Lower leg skin (tissue), 4 donors: ENCODE measurements around the gene SHROOM1. TPM values are rescaled to one million over a fixed set of nuclear protein-coding genes. Genes with fewer than 3 reads are reported as not detected.

ENCODE experiments used
- DNase-seq, 2 donors: peaks; one replicate each; pipeline ENCODE4 v3.0.0-alpha.2; 2019; ENCODE audit warnings: low spot score in 2 of 2
- H3K4me3 ChIP-seq: fragments of 200-600 bp; sonication (generic); 2 replicates; pipeline ENCODE4 v1.5.1; 2017; ENCODE audit warnings: mild to moderate bottlenecking, low read depth; ENCODE audit not compliant: poor library complexity, severe bottlenecking
- POLR2A ChIP-seq, 2 donors: fragments of 450-650 bp; IDR thresholded peaks; one replicate each; pipeline ENCODE4 v1.6.1; 2016 to 2017; ENCODE audit warnings: antibody characterized with exemption in 2 of 2, mild to moderate bottlenecking in 1 of 2, moderate library complexity in 1 of 2
- WGBS, 2 donors: methylation state at CpG; one replicate each; pipeline ENCODE4 v1.1.5; 2018; 5-methylcytosine and 5-hydroxymethylcytosine counted together
- intact Hi-C: fragments of 100-400 bp; cut with DNase I; formaldehyde crosslinking; loops from one replicate; pipeline ENCODE4 v1.15.0; 2023; ENCODE audit warnings: low total_unique reads
- total RNA-seq, 4 donors: library from RNA; depleted of rRNA; stranded (reverse); fragments of >200 nt; gene quantifications; one replicate each; pipeline ENCODE4 v1.1.0, GENCODE V29; 2016
- TF ChIP-seq, protein P1 (sequence below), 3 donors: fragments of 450-650 bp; IDR thresholded peaks; one replicate each; pipeline ENCODE4 v1.5.1; 2016; ENCODE audit warnings: antibody characterized with exemption in 3 of 3, mild to moderate bottlenecking in 3 of 3, moderate library complexity in 2 of 3

The SHROOM1 gene
- total RNA-seq, 4 donors from 2014 or later, result 1.2 to 3.8 (median 2.2) TPM

DNA sequence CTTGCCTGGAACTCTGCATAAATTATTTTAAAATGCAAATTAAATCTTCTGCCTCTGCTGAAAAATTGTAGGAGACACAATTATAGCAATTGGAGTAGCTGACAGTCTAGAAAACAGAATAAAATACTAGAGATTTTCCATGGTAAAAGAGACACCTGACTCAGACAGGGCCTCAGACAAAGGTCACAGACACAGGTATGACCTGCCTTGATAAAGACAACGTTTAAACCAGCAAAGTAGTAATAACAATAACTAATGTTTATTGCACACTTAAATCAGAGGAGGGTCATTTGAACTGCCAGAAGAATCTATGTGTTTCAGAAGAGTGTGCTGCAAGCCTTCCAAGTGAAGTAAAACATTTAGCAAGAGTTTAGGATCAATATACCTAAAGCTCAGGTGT lies 13.4 kb downstream of the SHROOM1 start:
- TF ChIP-seq, protein P1, sequence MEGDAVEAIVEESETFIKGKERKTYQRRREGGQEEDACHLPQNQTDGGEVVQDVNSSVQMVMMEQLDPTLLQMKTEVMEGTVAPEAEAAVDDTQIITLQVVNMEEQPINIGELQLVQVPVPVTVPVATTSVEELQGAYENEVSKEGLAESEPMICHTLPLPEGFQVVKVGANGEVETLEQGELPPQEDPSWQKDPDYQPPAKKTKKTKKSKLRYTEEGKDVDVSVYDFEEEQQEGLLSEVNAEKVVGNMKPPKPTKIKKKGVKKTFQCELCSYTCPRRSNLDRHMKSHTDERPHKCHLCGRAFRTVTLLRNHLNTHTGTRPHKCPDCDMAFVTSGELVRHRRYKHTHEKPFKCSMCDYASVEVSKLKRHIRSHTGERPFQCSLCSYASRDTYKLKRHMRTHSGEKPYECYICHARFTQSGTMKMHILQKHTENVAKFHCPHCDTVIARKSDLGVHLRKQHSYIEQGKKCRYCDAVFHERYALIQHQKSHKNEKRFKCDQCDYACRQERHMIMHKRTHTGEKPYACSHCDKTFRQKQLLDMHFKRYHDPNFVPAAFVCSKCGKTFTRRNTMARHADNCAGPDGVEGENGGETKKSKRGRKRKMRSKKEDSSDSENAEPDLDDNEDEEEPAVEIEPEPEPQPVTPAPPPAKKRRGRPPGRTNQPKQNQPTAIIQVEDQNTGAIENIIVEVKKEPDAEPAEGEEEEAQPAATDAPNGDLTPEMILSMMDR (IDR thresholded peaks at IDR 0.05), result no peak
- no peak for TF ChIP-seq POLR2A (IDR thresholded peaks at IDR 0.05)
- H3K4me3 ChIP-seq, result no peak overlapping the region
- 76 to 80% methylated on average over 1 of the region's 1 CpG for WGBS, 2 donors
- no peak for DNase-seq
- intact Hi-C loops, result loop anchor here (10.0 kb wide), 2 partner anchors 62 to 292 kb away; no protein-coding TSS in a partner anchor

DNA sequence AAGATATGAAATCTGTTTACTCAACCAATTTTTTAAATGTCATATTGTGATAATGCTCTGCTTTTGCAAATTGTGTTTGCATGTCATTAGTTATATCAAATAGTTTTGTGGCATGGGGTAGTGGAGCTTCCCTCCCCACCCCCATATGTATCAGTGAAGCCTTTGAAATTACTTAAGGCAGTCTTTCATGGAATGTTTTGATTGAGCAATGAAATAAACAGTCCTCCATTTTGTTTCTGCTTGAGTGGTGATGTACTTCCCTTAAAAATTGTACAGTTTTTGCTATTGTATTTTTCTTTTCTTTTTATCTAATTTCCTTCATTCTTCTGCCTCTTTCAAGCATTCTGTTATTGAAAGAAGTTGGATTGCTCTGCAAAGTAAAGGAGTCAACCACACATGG lies 13.9 kb downstream of the SHROOM1 start:
- intact Hi-C loops, result loop anchor here (10.0 kb wide), 2 partner anchors 62 to 292 kb away; no protein-coding TSS in a partner anchor
- TF ChIP-seq POLR2A (IDR thresholded peaks at IDR 0.05), result no peak
- TF ChIP-seq, protein P1 (IDR thresholded peaks at IDR 0.05), result no peak
- no peak overlapping the region for H3K4me3 ChIP-seq
- no peak for DNase-seq

DNA sequence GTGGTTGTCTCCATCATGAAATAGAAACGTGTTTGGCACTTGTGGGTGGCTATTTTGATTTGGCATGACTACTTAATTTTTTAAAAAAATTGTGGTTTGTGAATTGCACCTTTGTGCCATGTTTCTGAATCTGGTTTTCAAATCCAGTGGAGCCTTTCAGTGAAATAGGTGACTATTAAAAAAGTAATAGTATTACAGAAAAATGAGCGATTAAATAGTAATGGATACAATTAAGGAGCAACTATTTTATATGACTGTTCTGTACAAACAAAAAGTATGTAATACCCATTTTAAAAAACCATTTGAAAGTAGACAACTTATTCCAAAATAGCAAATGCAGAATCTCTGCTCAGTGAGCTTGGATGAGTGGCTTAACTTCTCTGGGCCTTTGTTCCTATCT lies 14.4 kb downstream of the SHROOM1 start:
- intact Hi-C loops, result loop anchor here (10.0 kb wide), 2 partner anchors 61 to 291 kb away; no protein-coding TSS in a partner anchor
- no peak overlapping the region for H3K4me3 ChIP-seq
- TF ChIP-seq, protein P1 (IDR thresholded peaks at IDR 0.05), result no peak
- TF ChIP-seq POLR2A (IDR thresholded peaks at IDR 0.05), result no peak
- 83 to 84% methylated on average over 2 of the region's 2 CpGs for WGBS, 2 donors
- no peak for DNase-seq

DNA sequence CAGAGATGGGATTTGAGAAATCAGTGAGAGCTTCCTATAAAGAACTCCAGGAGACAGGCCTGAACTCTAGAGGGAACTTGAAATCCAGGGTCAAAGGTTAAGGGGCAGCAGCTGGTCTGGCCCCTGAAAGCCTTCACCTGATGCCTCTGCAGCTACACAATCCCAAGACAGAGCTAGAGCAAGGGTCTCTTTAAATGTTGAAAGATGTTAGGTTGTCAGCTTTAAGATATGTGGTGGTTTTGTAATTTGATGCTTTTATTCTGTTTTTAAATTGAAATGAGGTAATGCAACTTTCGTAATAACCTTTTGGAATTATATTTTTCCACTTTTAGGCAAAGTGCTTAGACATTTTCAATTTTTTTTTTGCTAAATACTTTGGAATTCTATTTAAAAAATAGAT lies 15.0 kb downstream of the SHROOM1 start:
- 96 to 98% methylated on average over 1 of the region's 1 CpG for WGBS, 2 donors
- intact Hi-C loops, result loop anchor here (10.0 kb wide), 2 partner anchors 61 to 291 kb away; no protein-coding TSS in a partner anchor
- H3K4me3 ChIP-seq, result no peak overlapping the region
- TF ChIP-seq, protein P1 (IDR thresholded peaks at IDR 0.05), result no peak
- TF ChIP-seq POLR2A (IDR thresholded peaks at IDR 0.05), result no peak
- no peak for DNase-seq

DNA sequence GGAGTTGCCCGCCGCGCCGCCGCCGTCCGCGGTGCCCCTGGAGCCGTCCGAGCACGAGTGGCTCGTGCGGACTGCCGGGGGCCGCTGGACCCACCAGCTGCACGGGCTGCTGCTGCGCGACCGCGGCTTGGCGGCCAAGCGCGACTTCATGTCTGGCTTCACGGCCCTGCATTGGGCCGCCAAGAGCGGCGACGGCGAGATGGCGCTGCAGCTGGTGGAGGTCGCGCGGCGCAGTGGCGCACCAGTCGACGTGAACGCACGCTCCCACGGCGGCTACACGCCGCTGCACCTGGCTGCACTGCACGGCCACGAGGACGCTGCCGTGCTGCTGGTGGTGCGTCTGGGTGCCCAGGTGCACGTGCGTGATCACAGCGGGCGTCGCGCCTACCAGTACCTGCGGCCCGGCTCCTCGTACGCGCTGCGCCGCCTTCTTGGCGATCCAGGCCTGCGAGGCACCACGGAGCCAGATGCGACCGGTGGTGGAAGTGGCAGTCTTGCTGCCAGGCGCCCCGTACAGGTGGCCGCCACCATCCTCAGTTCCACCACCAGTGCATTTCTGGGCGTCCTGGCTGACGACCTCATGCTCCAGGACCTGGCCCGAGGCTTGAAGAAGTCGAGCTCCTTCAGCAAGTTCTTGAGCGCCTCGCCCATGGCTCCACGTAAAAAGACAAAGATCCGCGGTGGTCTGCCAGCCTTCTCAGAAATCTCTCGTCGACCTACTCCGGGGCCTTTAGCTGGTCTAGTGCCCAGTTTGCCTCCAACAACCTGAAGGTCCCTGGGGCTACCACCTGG lies 15.7 kb downstream of the SHROOM1 start:
- TF ChIP-seq POLR2A (IDR thresholded peaks at IDR 0.05), result no peak
- TF ChIP-seq, protein P1 (IDR thresholded peaks at IDR 0.05), result no peak
- WGBS, 2 donors, result 96 to 97% methylated on average over 7 to 30 of the region's 81 CpGs
- no peak for DNase-seq
- intact Hi-C loops, result loop anchor here (10.0 kb wide), 2 partner anchors 60 to 290 kb away; no protein-coding TSS in a partner anchor
- no peak overlapping the region for H3K4me3 ChIP-seq
